ENCODE measurements around the gene ZDHHC14.
"Not testable (repeated sequence)": the region's sequence is repeated elsewhere in the genome, so short reads cannot be mapped to it uniquely, and the experiment has no call there.

The ZDHHC14 gene

GRCh38 chr6:157575436-157576145, 194.6 kb downstream of the ZDHHC14 start:
- peaks cover 0 to 2% of the 10 kb centered on the region in 2 donors for H3K36me3 ChIP-seq (ENCODE audit: control insufficient read depth in 2 of 2, insufficient read depth in 2 of 2, low read length in 2 of 2)
- no peaks in the 10 kb centered on the region for H3K27me3 ChIP-seq (ENCODE audit: control insufficient read depth in 2 of 2, insufficient read depth in 2 of 2, low read length in 2 of 2)
- H3K9ac ChIP-seq (ENCODE audit: low read depth in 1 of 2, low read length in 2 of 2) = no peak overlapping the region
- H3K9me3 ChIP-seq (ENCODE audit: control insufficient read depth in 2 of 2, low read length in 2 of 2) = no peaks in the 10 kb centered on the region
- no peak overlapping the region for H3K27ac ChIP-seq (ENCODE audit: low read depth in 2 of 2, low read length in 2 of 2)
- no peak overlapping the region for H3K4me3 ChIP-seq (ENCODE audit: low read length in 2 of 2)
- no peaks in the 10 kb centered on the region for H3K4me1 ChIP-seq (ENCODE audit: control insufficient read depth in 2 of 2, insufficient read depth in 2 of 2, low read length in 2 of 2)

GRCh38 chr6:157576991-157577390, 196.0 kb downstream of the ZDHHC14 start:
- H3K4me3 ChIP-seq (ENCODE audit: low read length in 2 of 2); H3K27me3 ChIP-seq (ENCODE audit: control insufficient read depth in 2 of 2, insufficient read depth in 2 of 2, low read length in 2 of 2); H3K27ac ChIP-seq (ENCODE audit: low read depth in 2 of 2, low read length in 2 of 2); H3K36me3 ChIP-seq (ENCODE audit: control insufficient read depth in 2 of 2, insufficient read depth in 2 of 2, low read length in 2 of 2); H3K9me3 ChIP-seq (ENCODE audit: control insufficient read depth in 2 of 2, low read length in 2 of 2); H3K9ac ChIP-seq (ENCODE audit: low read depth in 1 of 2, low read length in 2 of 2); H3K4me1 ChIP-seq (ENCODE audit: control insufficient read depth in 2 of 2, insufficient read depth in 2 of 2, low read length in 2 of 2): not testable (repeated sequence)

DNA sequence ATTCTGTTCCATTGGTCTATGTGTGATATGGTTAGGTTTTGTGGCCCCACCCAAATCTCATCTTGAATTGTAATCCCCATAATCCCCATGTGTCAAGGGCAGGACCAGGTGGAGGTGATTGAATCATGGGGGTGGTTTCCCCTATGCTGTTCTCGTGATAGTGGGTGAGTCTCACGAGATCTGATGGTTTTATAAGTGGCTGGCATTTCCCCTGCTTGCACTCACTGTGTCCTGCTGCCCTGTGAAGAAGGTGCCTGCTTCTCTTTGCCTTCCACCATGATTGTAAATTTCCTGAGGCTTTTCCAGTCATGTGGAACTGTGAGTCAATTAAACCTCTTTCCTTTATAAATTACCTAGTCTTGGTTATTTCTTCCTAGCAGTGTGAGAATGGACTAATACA, 197.5 kb downstream of the ZDHHC14 start:
- H3K4me1 ChIP-seq (ENCODE audit: control insufficient read depth in 2 of 2, insufficient read depth in 2 of 2, low read length in 2 of 2); H3K27me3 ChIP-seq (ENCODE audit: control insufficient read depth in 2 of 2, insufficient read depth in 2 of 2, low read length in 2 of 2); H3K36me3 ChIP-seq (ENCODE audit: control insufficient read depth in 2 of 2, insufficient read depth in 2 of 2, low read length in 2 of 2); H3K9me3 ChIP-seq (ENCODE audit: control insufficient read depth in 2 of 2, low read length in 2 of 2); H3K4me3 ChIP-seq (ENCODE audit: low read length in 2 of 2); H3K9ac ChIP-seq (ENCODE audit: low read depth in 1 of 2, low read length in 2 of 2); H3K27ac ChIP-seq (ENCODE audit: low read depth in 2 of 2, low read length in 2 of 2): not testable (repeated sequence)

DNA sequence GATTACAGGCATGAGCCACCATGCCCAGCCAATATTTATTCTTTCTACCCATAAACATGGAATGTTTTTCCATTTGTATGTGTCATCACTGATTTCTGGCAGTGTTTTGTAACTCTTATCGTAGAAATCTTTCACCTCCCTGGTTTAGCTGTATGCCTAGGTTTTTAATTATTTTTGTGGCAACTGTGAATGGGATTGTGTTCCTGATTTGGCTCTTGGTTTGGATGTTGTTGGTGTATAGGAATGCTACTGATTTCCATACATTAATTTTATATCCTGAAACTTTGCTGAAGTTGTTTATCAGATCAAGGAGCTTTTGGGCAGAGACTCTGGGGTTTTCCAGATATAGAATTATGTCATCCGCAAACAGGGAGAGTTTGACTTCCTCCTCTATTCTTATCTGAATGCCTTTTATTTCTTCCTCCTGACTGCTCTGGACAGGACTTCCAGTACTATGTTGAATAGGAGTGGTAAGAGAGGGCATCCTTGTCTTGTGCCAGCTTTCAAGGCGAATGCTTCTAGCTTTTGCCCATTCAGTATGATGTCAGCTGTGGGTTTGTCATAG, 198.6 kb downstream of the ZDHHC14 start:
- Histone ChIP-seq H3K27ac (ENCODE audit: low read depth in 2 of 2, low read length in 2 of 2) (no peak overlapping the region), H3K36me3 (ENCODE audit: control insufficient read depth in 2 of 2, insufficient read depth in 2 of 2, low read length in 2 of 2) (peaks cover 0 to 2% of the 10 kb centered on the region in 2 donors), H3K9ac (ENCODE audit: low read depth in 1 of 2, low read length in 2 of 2) (no peak overlapping the region), H3K9me3 (ENCODE audit: control insufficient read depth in 2 of 2, low read length in 2 of 2) (no peaks in the 10 kb centered on the region), H3K4me1 (ENCODE audit: control insufficient read depth in 2 of 2, insufficient read depth in 2 of 2, low read length in 2 of 2) (no peaks in the 10 kb centered on the region), H3K4me3 (ENCODE audit: low read length in 2 of 2) (no peak overlapping the region), H3K27me3 (ENCODE audit: control insufficient read depth in 2 of 2, insufficient read depth in 2 of 2, low read length in 2 of 2) (no peaks in the 10 kb centered on the region)

GRCh38 chr6:157584036-157584435, 203.0 kb downstream of the ZDHHC14 start:
- H3K9ac ChIP-seq (ENCODE audit: low read depth in 1 of 2, low read length in 2 of 2) = no peak overlapping the region
- H3K9me3 ChIP-seq (ENCODE audit: control insufficient read depth in 2 of 2, low read length in 2 of 2) = no peaks in the 10 kb centered on the region
- no peak overlapping the region for H3K4me3 ChIP-seq (ENCODE audit: low read length in 2 of 2)
- no peak overlapping the region for H3K27ac ChIP-seq (ENCODE audit: low read depth in 2 of 2, low read length in 2 of 2)
- H3K27me3 ChIP-seq (ENCODE audit: control insufficient read depth in 2 of 2, insufficient read depth in 2 of 2, low read length in 2 of 2) = no peaks in the 10 kb centered on the region
- H3K4me1 ChIP-seq (ENCODE audit: control insufficient read depth in 2 of 2, insufficient read depth in 2 of 2, low read length in 2 of 2) = no peaks in the 10 kb centered on the region
- H3K36me3 ChIP-seq (ENCODE audit: control insufficient read depth in 2 of 2, insufficient read depth in 2 of 2, low read length in 2 of 2) = no peaks in the 10 kb centered on the region

GRCh38 chr6:157585274-157586087, 204.5 kb downstream of the ZDHHC14 start:
- no peaks in the 10 kb centered on the region for H3K4me1 ChIP-seq (ENCODE audit: control insufficient read depth in 2 of 2, insufficient read depth in 2 of 2, low read length in 2 of 2)
- H3K36me3 ChIP-seq (ENCODE audit: control insufficient read depth in 2 of 2, insufficient read depth in 2 of 2, low read length in 2 of 2) = no peaks in the 10 kb centered on the region
- H3K27me3 ChIP-seq (ENCODE audit: control insufficient read depth in 2 of 2, insufficient read depth in 2 of 2, low read length in 2 of 2) = no peaks in the 10 kb centered on the region
- H3K4me3 ChIP-seq (ENCODE audit: low read length in 2 of 2) = no peak overlapping the region
- H3K9me3 ChIP-seq (ENCODE audit: control insufficient read depth in 2 of 2, low read length in 2 of 2) = no peaks in the 10 kb centered on the region
- peak overlapping the region in 1 of 2 donors; percentile 11 for H3K27ac ChIP-seq (ENCODE audit: low read depth in 2 of 2, low read length in 2 of 2)
- H3K9ac ChIP-seq (ENCODE audit: low read depth in 1 of 2, low read length in 2 of 2) = no peak overlapping the region

DNA sequence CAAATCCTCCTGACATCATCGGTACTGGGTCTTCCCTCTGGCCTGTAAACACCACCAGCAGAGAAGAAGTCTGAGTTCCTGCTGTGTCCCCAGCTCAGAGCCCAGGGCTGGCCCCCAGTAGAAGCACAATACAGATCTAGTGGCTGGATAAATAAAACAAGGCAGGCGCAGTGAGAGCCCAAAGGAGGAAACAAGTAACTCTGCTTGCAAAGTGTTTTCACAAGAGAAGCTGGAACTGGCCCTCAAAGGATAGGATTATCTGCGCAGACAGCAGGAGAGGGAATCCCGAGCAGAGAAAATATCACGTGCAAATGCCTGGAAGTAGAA, 205.1 kb downstream of the ZDHHC14 start:
- Histone ChIP-seq H3K27me3 (ENCODE audit: control insufficient read depth in 2 of 2, insufficient read depth in 2 of 2, low read length in 2 of 2) (no peaks in the 10 kb centered on the region), H3K9me3 (ENCODE audit: control insufficient read depth in 2 of 2, low read length in 2 of 2) (no peaks in the 10 kb centered on the region), H3K9ac (ENCODE audit: low read depth in 1 of 2, low read length in 2 of 2) (no peak overlapping the region), H3K4me3 (ENCODE audit: low read length in 2 of 2) (no peak overlapping the region), H3K36me3 (ENCODE audit: control insufficient read depth in 2 of 2, insufficient read depth in 2 of 2, low read length in 2 of 2) (no peaks in the 10 kb centered on the region), H3K27ac (ENCODE audit: low read depth in 2 of 2, low read length in 2 of 2) (peak overlapping the region in 1 of 2 donors; percentile 11), H3K4me1 (ENCODE audit: control insufficient read depth in 2 of 2, insufficient read depth in 2 of 2, low read length in 2 of 2) (no peaks in the 10 kb centered on the region)

- Histone ChIP-seq H3K9ac (ENCODE audit: low read depth in 1 of 2, low read length in 2 of 2) (no peak overlapping the region), H3K9me3 (ENCODE audit: control insufficient read depth in 2 of 2, low read length in 2 of 2) (no peaks in the 10 kb centered on the region), H3K27me3 (ENCODE audit: control insufficient read depth in 2 of 2, insufficient read depth in 2 of 2, low read length in 2 of 2) (no peaks in the 10 kb centered on the region), H3K36me3 (ENCODE audit: control insufficient read depth in 2 of 2, insufficient read depth in 2 of 2, low read length in 2 of 2) (no peaks in the 10 kb centered on the region), H3K27ac (ENCODE audit: low read depth in 2 of 2, low read length in 2 of 2) (no peak overlapping the region), H3K4me3 (ENCODE audit: low read length in 2 of 2) (no peak overlapping the region), H3K4me1 (ENCODE audit: control insufficient read depth in 2 of 2, insufficient read depth in 2 of 2, low read length in 2 of 2) (no peaks in the 10 kb centered on the region)
Measured at GRCh38 chr6:157586476-157587126, 205.6 kb downstream of the ZDHHC14 start.

GRCh38 chr6:157587127-157587926, 206.3 kb downstream of the ZDHHC14 start:
- no peak overlapping the region for H3K4me3 ChIP-seq (ENCODE audit: low read length in 2 of 2)
- no peaks in the 10 kb centered on the region for H3K36me3 ChIP-seq (ENCODE audit: control insufficient read depth in 2 of 2, insufficient read depth in 2 of 2, low read length in 2 of 2)
- no peak overlapping the region for H3K27ac ChIP-seq (ENCODE audit: low read depth in 2 of 2, low read length in 2 of 2)
- no peaks in the 10 kb centered on the region for H3K9me3 ChIP-seq (ENCODE audit: control insufficient read depth in 2 of 2, low read length in 2 of 2)
- no peaks in the 10 kb centered on the region for H3K27me3 ChIP-seq (ENCODE audit: control insufficient read depth in 2 of 2, insufficient read depth in 2 of 2, low read length in 2 of 2)
- H3K9ac ChIP-seq (ENCODE audit: low read depth in 1 of 2, low read length in 2 of 2) = no peak overlapping the region
- no peaks in the 10 kb centered on the region for H3K4me1 ChIP-seq (ENCODE audit: control insufficient read depth in 2 of 2, insufficient read depth in 2 of 2, low read length in 2 of 2)
